NAMALWA (cell line): ENCODE results near the gene CHRM2.

ENCODE experiments used
- DNase-seq: peaks from one replicate; pipeline ENCODE4 v3.0.0-alpha.2; 2015; ENCODE audit warnings: low spot score

Gene CHRM2

GRCh38 chr7:136957391-136957790 lies 88.9 kb downstream of the CHRM2 start:
- no peak for DNase-seq

GRCh38 chr7:136958016-136958415 lies 89.6 kb downstream of the CHRM2 start:
- DNase-seq, result no peak

GRCh38 chr7:136964347-136964746 lies 95.9 kb downstream of the CHRM2 start:
- DNase-seq, result no peak

- no peak for DNase-seq
Observed at GRCh38 chr7:136966825-136967224, 98.4 kb downstream of the CHRM2 start.

- no peak for DNase-seq
Observed at GRCh38 chr7:136969761-136970160, 101.3 kb downstream of the CHRM2 start.

GRCh38 chr7:136971776-136972175 lies 103.3 kb downstream of the CHRM2 start:
- no peak for DNase-seq

- no peak for DNase-seq
Observed at GRCh38 chr7:136976504-136977251, 108.2 kb downstream of the CHRM2 start.

GRCh38 chr7:136993377-136993776 lies 124.9 kb downstream of the CHRM2 start:
- no peak for DNase-seq

GRCh38 chr7:136997735-136998134 lies 129.3 kb downstream of the CHRM2 start:
- DNase-seq, result no peak

GRCh38 chr7:136998495-136998894 lies 130.0 kb downstream of the CHRM2 start:
- DNase-seq, result no peak

GRCh38 chr7:137000621-137001020 lies 132.2 kb downstream of the CHRM2 start:
- no peak for DNase-seq

GRCh38 chr7:137001041-137001440 lies 132.6 kb downstream of the CHRM2 start:
- no peak for DNase-seq

- DNase-seq, result no peak
Observed at GRCh38 chr7:137001478-137001877, 133.0 kb downstream of the CHRM2 start.

- DNase-seq, result no peak
Observed at GRCh38 chr7:137003086-137003485, 134.6 kb downstream of the CHRM2 start.

GRCh38 chr7:137003566-137003965 lies 135.1 kb downstream of the CHRM2 start:
- DNase-seq, result no peak

- DNase-seq, result no peak
Observed at GRCh38 chr7:137005873-137006272, 137.4 kb downstream of the CHRM2 start.

GRCh38 chr7:137006293-137006692 lies 137.8 kb downstream of the CHRM2 start:
- DNase-seq, result no peak

GRCh38 chr7:137007001-137007694 lies 138.7 kb downstream of the CHRM2 start:
- DNase-seq, result no peak

GRCh38 chr7:137009404-137009803 lies 141.0 kb downstream of the CHRM2 start:
- no peak for DNase-seq

- DNase-seq, result no peak
Observed at GRCh38 chr7:137015015-137015414, 146.6 kb downstream of the CHRM2 start.

GRCh38 chr7:137017221-137017620 lies 148.8 kb downstream of the CHRM2 start:
- no peak for DNase-seq

GRCh38 chr7:137018468-137018867 lies 150.0 kb downstream of the CHRM2 start:
- no peak for DNase-seq

- DNase-seq, result no peak
Observed at GRCh38 chr7:137020351-137020750, 151.9 kb downstream of the CHRM2 start.
